Measurements from ENCODE around the gene PSMD8.
"Not testable (repeated sequence)": the region's sequence is repeated elsewhere in the genome, so short reads cannot be mapped to it uniquely, and the experiment has no call there.

Gene PSMD8

GRCh38 chr19:38387550-38388348 lies 13.4 kb downstream of the PSMD8 start, which contains the start of gene GGN:
TSS of gene GGN (minus strand) at chr19:38388034. CDS start at chr19:38387261, 773 bp downstream.
- DNase-seq (ENCODE audit: low read depth in 2 of 2): peak; percentile 59 to 76

DNA sequence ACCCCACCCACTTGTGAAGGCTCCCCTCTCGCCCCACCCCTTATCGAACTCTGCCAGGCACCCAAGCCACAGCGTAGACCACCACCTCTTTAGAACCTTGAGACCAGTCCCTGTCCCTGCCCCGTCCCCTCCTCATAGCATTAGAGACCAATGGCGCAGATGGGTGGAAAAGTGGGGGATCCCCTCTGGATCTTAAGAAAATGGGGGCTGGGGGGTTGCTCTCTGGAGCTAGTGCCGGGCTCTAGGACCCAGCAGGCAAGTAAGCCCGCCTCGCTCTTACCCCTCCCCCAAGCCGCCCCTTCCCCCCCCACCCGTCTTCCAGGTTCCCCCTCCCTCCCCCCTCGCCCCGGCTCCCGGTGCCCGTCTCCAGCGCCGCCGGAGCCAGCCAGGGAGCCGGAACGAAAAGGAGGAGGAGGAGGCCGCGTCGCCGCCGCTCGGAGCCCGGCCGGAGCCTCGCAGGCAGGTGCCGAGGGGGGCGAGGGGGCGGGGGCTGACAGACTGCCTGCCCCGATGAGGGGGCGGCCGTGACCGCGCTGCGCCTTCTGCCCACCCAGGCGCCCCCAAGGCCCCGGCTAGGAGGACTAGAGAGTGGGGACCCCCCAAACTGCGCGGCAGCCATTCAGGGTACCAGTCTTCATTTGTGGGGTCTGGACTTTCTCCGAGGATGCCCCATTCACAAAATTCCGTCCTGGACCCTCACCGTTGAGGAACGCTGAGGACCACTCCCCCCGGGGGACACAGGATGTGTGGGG lies 14.2 kb downstream of the PSMD8 start, which contains the start of gene SPRED3:
Gene SPRED3, plus strand, starts transcription at position 349 of the 752 bp plus-strand sequence. CDS start 1,606 bp downstream, outside the sequence.
- no peak for DNase-seq (ENCODE audit: low read depth in 2 of 2)

DNA sequence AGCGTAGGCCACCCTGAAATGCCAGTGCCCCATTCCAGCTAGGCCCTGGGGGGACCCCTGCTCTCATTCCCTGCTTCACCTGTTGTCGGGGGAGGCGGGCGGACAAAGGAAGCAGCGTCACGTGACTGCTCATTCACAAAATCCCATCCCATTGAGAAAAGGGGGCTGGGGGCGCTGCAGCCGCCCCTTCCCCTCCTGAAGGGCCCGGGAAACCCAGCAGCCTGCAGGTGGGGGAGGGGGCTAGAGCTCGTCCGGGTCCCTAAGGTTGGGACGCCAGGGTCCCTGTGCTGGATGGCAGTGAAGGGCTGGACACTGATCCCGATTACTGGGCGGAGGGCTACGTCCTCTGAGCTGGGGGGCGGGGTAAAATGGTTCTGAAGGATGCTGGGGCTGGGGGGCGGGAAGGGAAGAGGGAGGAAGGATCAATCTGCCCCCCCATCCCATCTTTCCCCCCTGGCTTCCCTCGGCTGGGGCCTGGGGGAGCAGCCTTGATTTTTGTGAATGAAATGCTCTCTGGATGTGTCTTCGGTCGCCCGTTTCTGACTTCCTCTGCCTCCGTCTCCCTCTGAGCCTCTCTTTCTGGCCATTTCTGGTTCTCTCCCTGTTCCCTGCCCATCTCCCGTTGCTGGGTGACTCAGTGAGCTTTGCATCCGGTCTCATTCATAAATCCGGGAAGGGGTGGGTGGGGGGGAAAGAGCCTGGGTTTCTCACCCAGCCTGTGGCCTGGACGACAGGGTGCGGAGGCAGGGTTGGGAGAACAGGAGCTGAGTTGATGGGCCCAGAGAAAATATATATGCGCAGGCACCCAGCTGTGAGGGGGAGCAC lies 14.9 kb downstream of the PSMD8 start:
- DNase-seq (ENCODE audit: low read depth in 2 of 2): no peak

DNA sequence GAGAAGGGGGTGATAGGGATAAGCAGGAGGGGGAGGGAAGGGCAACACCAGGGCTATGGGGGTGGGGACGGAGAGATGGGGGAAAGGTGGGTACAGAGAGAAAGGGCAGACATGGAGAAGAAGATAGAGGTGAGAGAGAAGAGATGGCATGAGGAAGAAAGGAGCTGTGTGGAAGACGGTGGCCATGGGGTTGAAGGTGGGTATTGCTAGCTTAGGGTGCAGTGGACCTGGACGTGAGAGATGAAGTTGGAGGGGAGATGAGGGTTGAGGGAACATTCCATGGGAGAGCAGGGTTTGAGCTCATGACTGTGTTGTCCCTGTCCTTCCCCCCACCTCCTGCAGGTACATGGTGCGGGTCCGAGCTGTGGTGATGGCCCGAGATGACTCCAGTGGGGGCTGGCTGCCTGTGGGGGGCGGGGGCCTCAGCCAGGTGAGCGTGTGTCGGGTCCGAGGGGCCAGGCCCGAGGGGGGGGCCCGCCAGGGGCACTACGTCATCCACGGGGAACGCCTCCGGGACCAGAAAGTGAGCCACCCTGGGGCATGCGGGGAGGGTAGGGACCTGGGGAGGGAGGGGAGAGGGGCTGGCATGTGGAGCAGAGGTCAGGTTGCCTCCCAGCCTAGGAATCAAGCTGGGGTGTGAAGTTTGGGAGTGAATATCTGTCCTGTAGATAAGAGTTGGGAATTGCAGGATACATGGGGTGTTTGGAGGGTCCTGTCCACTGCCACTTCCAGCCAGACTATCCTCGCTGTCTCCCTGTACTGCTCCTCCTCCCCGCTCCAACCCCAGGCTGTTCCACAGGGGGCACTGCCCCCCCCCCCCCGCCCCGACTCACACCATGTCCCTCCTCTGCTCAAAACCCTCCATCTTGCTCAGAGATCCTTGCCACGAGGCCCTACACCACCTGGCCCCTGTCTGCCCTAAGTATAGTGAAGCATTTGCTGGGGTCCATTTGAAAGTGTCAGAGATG lies 15.9 kb downstream of the PSMD8 start:
- DNase-seq (ENCODE audit: low read depth in 2 of 2): no peak

- no peak for DNase-seq (ENCODE audit: low read depth in 2 of 2)
Observed at GRCh38 chr19:38391911-38392464, 17.6 kb downstream of the PSMD8 start.

- DNase-seq (ENCODE audit: low read depth in 2 of 2): no peak
Observed at GRCh38 chr19:38392707-38393308, 18.4 kb downstream of the PSMD8 start.

GRCh38 chr19:38394488-38394887 lies 20.1 kb downstream of the PSMD8 start:
- peak; percentile 73 to 76 for DNase-seq (ENCODE audit: low read depth in 2 of 2)

GRCh38 chr19:38395381-38396114 lies 21.2 kb downstream of the PSMD8 start:
- DNase-seq (ENCODE audit: low read depth in 2 of 2): no peak

GRCh38 chr19:38399081-38399480 lies 24.7 kb downstream of the PSMD8 start:
- no peak for DNase-seq (ENCODE audit: low read depth in 2 of 2)

GRCh38 chr19:38399537-38399936 lies 25.2 kb downstream of the PSMD8 start:
- no peak for DNase-seq (ENCODE audit: low read depth in 2 of 2)

DNA sequence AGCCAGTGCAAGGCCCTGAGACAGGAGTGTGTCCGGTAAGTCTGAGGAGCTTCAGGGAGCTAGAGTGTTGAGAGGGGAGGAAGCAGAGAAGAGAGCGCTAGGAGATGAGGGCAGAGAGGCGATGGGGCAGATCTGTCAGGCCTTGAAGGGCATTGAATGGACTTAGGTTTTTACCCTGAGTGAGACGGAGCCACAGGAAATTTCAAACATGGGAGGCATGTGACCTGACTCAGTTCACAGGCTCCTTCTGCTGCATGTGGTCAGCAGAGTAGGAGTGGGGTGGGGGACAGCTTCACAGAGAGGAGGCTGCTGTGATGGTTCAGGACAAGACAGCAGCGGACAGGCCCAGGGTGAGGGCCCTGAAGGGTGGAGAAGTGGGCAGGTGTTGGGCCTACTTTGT lies 26.0 kb downstream of the PSMD8 start:
- no peak for DNase-seq (ENCODE audit: low read depth in 2 of 2)

DNA sequence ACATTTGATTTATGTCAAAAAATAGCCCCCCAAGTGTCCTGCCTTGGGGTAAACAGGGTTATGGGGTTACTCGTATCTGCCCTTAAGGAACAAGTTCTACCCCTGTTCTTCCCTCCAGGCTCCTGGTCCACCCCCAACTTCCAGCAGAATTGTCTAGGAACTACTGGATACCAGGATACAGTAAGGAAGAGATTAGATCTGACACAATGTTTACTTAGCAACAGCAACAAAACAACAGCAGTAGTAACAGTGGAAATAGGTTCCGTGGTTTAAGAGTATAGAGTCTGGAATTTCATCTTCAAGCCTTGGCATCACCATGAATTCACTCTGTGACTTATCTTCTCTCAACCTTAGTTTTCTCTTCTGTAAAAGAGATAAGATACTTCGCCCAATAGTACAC lies 26.8 kb downstream of the PSMD8 start:
- DNase-seq (ENCODE audit: low read depth in 2 of 2): no peak

DNA sequence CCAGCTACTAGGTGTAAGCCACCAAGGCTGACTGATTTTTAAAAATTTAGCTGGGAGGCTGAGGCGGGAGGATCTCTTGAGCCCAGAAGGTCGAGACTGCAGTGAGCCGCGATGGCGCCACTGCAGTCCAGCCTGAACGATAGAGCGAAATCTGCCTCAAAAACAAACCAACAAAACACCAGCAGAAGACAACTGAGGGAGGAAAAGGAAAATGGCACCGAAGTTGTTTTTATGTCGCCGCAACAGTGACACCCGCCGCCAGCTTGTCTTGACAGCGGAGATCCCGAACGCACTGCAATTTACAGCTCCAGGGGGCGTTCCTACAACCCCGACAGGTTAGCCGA lies 28.2 kb downstream of the PSMD8 start:
- no peak for DNase-seq (ENCODE audit: low read depth in 2 of 2)

DNA sequence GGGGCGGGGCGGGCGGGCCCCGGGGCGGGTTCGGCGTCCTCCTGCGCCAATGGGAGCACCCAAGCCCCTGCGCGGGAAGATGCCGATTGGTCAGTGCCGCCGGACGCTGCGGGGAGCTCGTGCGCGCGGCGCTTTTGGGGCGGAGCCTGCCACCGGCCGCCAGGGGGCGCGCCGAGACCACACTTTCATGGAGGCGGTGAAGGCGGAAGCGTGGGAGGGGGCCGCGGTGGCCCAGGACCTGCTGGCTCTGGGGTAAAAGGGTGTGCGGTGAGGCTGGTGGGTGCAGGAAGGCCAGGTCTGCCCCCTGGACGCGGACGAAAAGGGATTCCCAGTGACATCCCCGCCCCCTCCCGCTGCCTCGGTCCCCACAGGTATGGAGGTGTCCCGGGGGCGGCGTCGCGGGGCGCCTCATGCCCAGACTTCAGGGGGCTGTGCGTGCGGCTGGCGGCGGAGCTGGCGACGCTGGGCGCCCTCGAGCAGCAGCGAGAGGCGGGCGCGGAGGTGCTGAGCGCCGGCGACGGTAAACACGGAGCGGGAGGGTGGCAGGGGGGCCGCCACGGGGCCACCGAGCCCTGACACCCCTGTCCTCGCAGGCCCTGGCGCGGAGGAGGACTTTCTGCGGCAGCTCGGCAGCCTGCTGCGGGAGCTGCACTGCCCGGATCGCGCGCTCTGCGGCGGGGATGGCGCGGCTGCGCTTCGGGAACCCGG lies 28.8 kb downstream of the PSMD8 start, which contains the start of gene FAM98C:
Gene FAM98C, plus strand, starts transcription at position 127 of the 708 bp plus-strand sequence. Its CDS starts 61 bp downstream, at position 188.
- peak; percentile 94 to 96 for DNase-seq (ENCODE audit: low read depth in 2 of 2)

DNA sequence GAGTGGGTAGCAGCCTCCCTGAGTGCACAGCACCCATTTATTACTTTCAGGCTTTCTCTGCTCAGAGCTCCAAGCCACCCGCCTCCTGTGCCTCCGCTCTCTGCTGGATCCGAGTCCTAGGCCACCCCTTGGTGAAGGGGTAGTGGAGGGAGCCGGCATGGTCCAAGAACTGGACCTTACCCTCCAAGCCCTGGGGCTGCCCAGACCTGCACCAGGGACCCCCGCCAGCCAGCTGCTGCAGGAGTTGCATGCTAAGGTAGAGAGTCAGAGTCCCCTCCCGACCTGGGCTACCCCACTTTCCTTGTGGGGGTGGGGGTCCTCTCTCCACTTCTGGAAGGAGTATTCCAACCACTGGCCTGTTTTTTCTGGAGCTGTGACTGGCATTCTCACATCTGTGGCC lies 30.5 kb downstream of the PSMD8 start:
- DNase-seq (ENCODE audit: low read depth in 2 of 2): no peak

DNA sequence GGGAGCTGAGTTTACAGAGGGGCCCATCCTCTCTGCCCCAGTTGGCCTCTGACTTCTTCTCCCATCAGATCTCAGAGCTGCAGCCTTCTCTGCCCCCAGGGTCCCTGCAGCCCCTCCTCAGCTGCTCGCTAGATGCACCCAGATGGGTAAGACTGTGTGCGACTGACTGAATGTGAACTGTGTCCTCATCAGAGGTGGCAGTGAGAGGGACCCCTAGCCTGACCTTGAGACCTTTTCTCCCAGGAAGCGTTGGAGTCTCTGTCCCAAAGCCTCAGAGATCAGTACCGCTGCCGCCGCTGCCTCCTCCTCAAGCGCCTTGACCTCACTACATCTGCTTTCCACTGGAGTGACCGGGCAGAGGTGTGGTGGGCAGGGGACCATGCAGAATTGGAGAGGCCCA lies 30.9 kb downstream of the PSMD8 start:
- DNase-seq (ENCODE audit: low read depth in 2 of 2): no peak

DNA sequence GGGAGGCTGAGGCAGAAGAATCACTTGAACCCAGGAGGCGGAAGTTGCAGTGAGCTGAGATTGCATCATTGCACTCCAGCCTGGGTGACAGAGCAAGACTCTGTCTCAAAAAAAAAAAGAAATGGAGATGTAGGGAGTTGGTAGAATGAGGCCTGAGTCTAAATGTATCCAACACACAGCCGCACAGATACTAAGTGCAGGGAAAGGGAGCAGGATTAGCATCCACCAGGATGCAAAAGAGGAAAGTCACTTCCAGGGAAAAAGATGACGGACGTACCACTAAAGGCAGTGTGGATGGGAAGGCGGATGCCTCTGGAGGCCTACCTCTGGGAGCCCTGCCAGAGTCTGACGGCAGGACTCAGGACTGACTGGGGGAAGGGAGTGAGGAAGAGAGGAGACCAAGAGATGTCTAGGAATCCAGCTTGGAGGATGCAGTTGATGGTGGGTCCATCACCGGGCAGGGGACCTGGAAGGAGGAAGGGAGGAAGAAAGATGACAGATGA lies 35.3 kb downstream of the PSMD8 start:
- no peak for DNase-seq (ENCODE audit: low read depth in 2 of 2)

GRCh38 chr19:38410407-38410806 lies 36.0 kb downstream of the PSMD8 start:
- not testable (repeated sequence) for DNase-seq (ENCODE audit: low read depth in 2 of 2)

All from stimulated activated CD8-positive, alpha-beta memory T cell treated with anti-CD3 and anti-CD28 coated beads, Interleukin-15, amount 100 ng/mL, for 48 hours (primary cell).